Measurements from ENCODE around the gene PELI3.

PELI3 gene

GRCh38 chr11:66509131-66509561, 42.4 kb downstream of the PELI3 start:
- peak; percentile 26 for DNase-seq

DNA sequence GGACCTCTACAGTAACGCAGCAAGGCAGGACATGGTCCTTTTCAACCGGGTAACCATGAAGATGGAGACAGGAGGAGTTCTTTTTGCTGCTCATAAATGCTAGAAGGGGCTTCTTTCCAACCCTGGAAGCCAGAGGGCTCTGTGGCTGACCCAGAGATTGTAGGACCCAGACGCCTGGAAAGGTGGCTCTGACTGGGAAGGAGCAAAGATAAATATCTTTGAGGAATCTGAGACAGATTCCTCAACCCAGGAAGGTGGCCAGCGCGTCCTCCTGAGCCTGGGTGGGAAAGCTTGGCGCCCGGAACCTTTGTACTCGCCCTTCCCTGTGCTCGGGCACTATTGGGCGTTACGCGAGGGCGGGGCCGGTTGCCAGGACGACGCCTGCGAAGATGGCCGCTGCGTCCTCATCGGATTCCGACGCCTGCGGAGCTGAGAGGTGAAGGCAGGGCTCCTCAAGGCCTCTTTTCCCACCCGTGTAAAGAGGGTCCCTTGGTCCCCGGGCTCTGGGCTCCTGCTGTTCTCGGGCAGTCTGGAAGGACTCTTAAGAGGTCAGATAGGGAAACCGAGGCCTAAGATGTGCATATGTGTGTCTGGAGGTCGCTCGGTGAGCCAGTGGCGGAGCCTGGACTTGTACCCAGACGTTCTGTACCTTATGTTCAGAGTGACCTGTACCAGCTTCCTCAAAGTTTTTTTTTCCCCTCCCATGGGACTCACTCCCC, 43.7 kb downstream of the PELI3 start, which contains the start of gene BBS1:
Gene BBS1 (plus strand): TSS at position 365 of the 719 bp plus-strand sequence. CDS start 25 bp downstream, at position 390.
- peak; percentile 89 for DNase-seq

DNA sequence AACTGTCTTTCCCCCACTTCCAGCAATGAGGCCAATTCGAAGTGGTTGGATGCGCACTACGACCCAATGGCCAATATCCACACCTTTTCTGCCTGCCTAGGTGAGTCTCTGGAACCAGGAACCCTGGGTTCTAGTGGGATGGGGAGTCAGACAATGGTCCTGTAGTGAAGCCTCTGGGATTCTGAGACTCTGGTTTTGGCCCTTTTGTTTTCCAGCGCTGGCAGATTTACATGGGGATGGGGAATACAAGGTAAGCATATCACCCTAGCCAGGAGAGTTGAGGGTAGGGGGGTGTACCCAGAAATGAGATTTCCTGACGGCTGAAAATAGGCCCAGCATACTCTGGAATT, 44.3 kb downstream of the PELI3 start:
- DNase-seq = no peak

DNA sequence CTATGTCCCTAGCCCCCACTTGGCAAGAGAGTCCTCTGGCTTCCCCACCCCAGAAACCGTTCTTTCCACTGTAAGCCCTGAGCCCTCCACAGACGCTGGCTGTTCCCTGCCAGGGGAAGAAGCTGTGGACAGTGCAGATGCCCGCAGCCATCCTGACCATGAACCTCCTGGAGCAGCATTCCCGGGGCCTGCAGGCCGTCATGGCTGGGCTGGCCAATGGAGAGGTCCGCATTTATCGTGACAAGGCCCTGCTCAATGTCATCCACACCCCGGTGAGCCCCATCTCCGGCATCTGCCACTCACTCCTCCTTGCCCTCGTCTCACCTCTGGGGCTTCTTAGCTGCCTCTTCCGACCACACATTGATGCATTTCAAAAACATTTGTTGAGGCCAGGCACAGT, 56.9 kb downstream of the PELI3 start:
- no peak for DNase-seq

GRCh38 chr11:66524304-66525040, 57.8 kb downstream of the PELI3 start:
- DNase-seq = no peak

All from hematopoietic multipotent progenitor cell treated with erythropoietin and hydrocortisone succinate and interleukin-3 and kit ligand, for 6 days (in vitro differentiated cells).